Esophagus squamous epithelium (tissue), 5 donors: ENCODE results near the gene MTREX. TPM values are rescaled to one million over a fixed set of nuclear protein-coding genes. Genes with fewer than 3 reads are reported as not detected.
A peak's percentile ranks its signal among the peaks of the same experiment; 100 is the strongest.

Experiments used
- DNase-seq: peaks from one replicate; lab custom pipeline; 2025; lab: John Stamatoyannopoulos, UW
- H3K27ac ChIP-seq, 4 donors: fragments of 200-600 bp; sonication (generic); one replicate each; pipeline ENCODE4 v1.5.1; 2016 to 2019; ENCODE audit warnings: mild to moderate bottlenecking in 1 of 4
- H3K27me3 ChIP-seq, 4 donors: fragments of 200-600 bp; sonication (generic); 1 replicate in 3 of 4; 2 replicates in 1 of 4; pipeline versions ENCODE4 v1.5.1 to v1.6.0; 2017 to 2021; ENCODE audit warnings: antibody characterized with exemption in 1 of 4
- H3K36me3 ChIP-seq, 3 donors: fragments of 200-600 bp; sonication (generic); one replicate each; pipeline ENCODE4 v1.5.1; 2016 to 2019
- H3K4me1 ChIP-seq, 3 donors: fragments of 200-600 bp; sonication (generic); one replicate each; pipeline ENCODE4 v1.5.1; 2017 to 2019
- H3K4me3 ChIP-seq, 4 donors: fragments of 200-600 bp; sonication (generic); 1 replicate in 3 of 4; 2 replicates in 1 of 4; pipeline ENCODE4 v1.5.1; 2016 to 2019; ENCODE audit warnings: mild to moderate bottlenecking in 2 of 4, moderate library complexity in 1 of 4
- H3K9me3 ChIP-seq, 3 donors: fragments of 200-600 bp; sonication (generic); one replicate each; pipeline ENCODE4 v1.5.1; 2016 to 2019
- CTCF ChIP-seq, 6 experiments: fragments of 450-650 bp in 4 of 6; fragments of 200-600 bp in 2 of 6; sonication (generic) in 2 of 6; IDR thresholded peaks; one replicate each; pipeline ENCODE4 v1.5.1; 2016 to 2019; ENCODE audit warnings: antibody characterized with exemption in 6 of 6, mild to moderate bottlenecking in 4 of 6, moderate library complexity in 4 of 6
- POLR2A ChIP-seq, 4 donors: fragments of 450-650 bp; IDR thresholded peaks; one replicate each; pipeline ENCODE4 v1.6.1; 2017; ENCODE audit warnings: antibody characterized with exemption in 4 of 4, mild to moderate bottlenecking in 4 of 4, moderate library complexity in 3 of 4
- WGBS, 2 donors: methylation state at CpG; one replicate each; pipeline ENCODE4 v1.1.5; 2018; 5-methylcytosine and 5-hydroxymethylcytosine counted together
- intact Hi-C: fragments of 100-400 bp; cut with DNase I; formaldehyde crosslinking; loops from one replicate; pipeline ENCODE4 v1.15.0; 2022
- total RNA-seq, 4 donors: library from RNA; depleted of rRNA; stranded (reverse); fragments of >200 nt; gene quantifications; one replicate each; pipeline ENCODE4 v1.1.0, GENCODE V29; 2016
- donor health status: DM: yes; HTN: yes; CAD: no.

MTREX gene
- total RNA-seq, 4 donors from 2014 or later = 63.9 to 79.3 (median 72.2) TPM

GRCh38 chr5:55437452-55437851, 129.7 kb downstream of the MTREX start:
- DNase-seq = no peak
- Histone ChIP-seq H3K4me3 (no peak overlapping the region), H3K9me3 (peaks cover 0 to 12% (median 0%) of the 10 kb centered on the region in 3 donors), H3K4me1 (peaks cover 12 to 48% (median 23%) of the 10 kb centered on the region in 3 donors), H3K36me3 (peaks cover 0 to 16% (median 5%) of the 10 kb centered on the region in 3 donors), H3K27ac (peak overlapping the region; percentile 74 to 90 (median 82)), H3K27me3 (no peaks in the 10 kb centered on the region)
- 53 to 62% methylated on average over 1 of the region's 1 CpG for WGBS, 2 donors
- TF ChIP-seq POLR2A (IDR thresholded peaks at IDR 0.05) (no peak), CTCF (IDR thresholded peaks at IDR 0.05) (no peak)
- intact Hi-C loops = no loop called here

GRCh38 chr5:55437859-55438206, 130.0 kb downstream of the MTREX start:
- Histone ChIP-seq H3K9me3 (peaks cover 0 to 10% (median 0%) of the 10 kb centered on the region in 3 donors), H3K36me3 (peaks cover 0 to 16% (median 5%) of the 10 kb centered on the region in 3 donors), H3K27me3 (no peaks in the 10 kb centered on the region), H3K4me3 (no peak overlapping the region), H3K27ac (peak overlapping the region; percentile 74 to 90 (median 82)), H3K4me1 (peaks cover 12 to 48% (median 23%) of the 10 kb centered on the region in 3 donors)
- intact Hi-C loops = no loop called here
- 65 to 83% methylated on average over 2 of the region's 2 CpGs for WGBS, 2 donors
- DNase-seq = no peak
- TF ChIP-seq POLR2A (IDR thresholded peaks at IDR 0.05) = no peak
- TF ChIP-seq CTCF (IDR thresholded peaks at IDR 0.05) = no peak

GRCh38 chr5:55438998-55439397, 131.2 kb downstream of the MTREX start:
- Histone ChIP-seq H3K27ac (peak overlapping the region; percentile 74 to 90 (median 82)), H3K4me1 (peaks cover 12 to 48% (median 23%) of the 10 kb centered on the region in 3 donors), H3K27me3 (no peaks in the 10 kb centered on the region), H3K4me3 (no peak overlapping the region), H3K9me3 (no peaks in the 10 kb centered on the region), H3K36me3 (peaks cover 0 to 16% (median 5%) of the 10 kb centered on the region in 3 donors)
- 80 to 90% methylated on average over 4 of the region's 4 CpGs for WGBS, 2 donors
- intact Hi-C loops = no loop called here
- no peak for TF ChIP-seq POLR2A (IDR thresholded peaks at IDR 0.05)
- no peak for TF ChIP-seq CTCF (IDR thresholded peaks at IDR 0.05)
- no peak for DNase-seq

- WGBS, 2 donors = 70 to 77% methylated on average over 6 of the region's 6 CpGs
- TF ChIP-seq POLR2A (IDR thresholded peaks at IDR 0.05) (no peak), CTCF (IDR thresholded peaks at IDR 0.05) (no peak)
- H3K9me3 ChIP-seq = no peaks in the 10 kb centered on the region
- H3K36me3 ChIP-seq = peaks cover 0 to 16% (median 5%) of the 10 kb centered on the region in 3 donors
- intact Hi-C loops = no loop called here
- no peaks in the 10 kb centered on the region for H3K27me3 ChIP-seq
- peak overlapping the region; percentile 25 to 90 (median 82) for H3K27ac ChIP-seq
- H3K4me1 ChIP-seq = peaks cover 12 to 48% (median 23%) of the 10 kb centered on the region in 3 donors
- no peak overlapping the region for H3K4me3 ChIP-seq
- no peak for DNase-seq
These were observed 132.4 kb downstream of the MTREX start for GRCh38 chr5:55440188-55440646.

- TF ChIP-seq POLR2A (IDR thresholded peaks at IDR 0.05) (no peak), CTCF (IDR thresholded peaks at IDR 0.05) (no peak)
- H3K9me3 ChIP-seq = no peaks in the 10 kb centered on the region
- H3K4me3 ChIP-seq = no peak overlapping the region
- no peaks in the 10 kb centered on the region for H3K27me3 ChIP-seq
- WGBS, 2 donors = 85 to 91% methylated on average over 3 of the region's 3 CpGs
- peaks cover 0 to 12% (median 5%) of the 10 kb centered on the region in 3 donors for H3K36me3 ChIP-seq
- peaks cover 12 to 48% (median 23%) of the 10 kb centered on the region in 3 donors for H3K4me1 ChIP-seq
- H3K27ac ChIP-seq = peak overlapping the region in 3 of 4 donors; percentile 68 to 83 (median 81)
- intact Hi-C loops = no loop called here
- DNase-seq = no peak
These were observed 133.4 kb downstream of the MTREX start for GRCh38 chr5:55441107-55441771.
